Measurements from ENCODE around the gene CHRDL2. TPM values are rescaled to one million over a fixed set of nuclear protein-coding genes. Genes with fewer than 3 reads are reported as not detected.

The CHRDL2 gene
- total RNA-seq, 1 experiment from 2014 or later: not detected

- TF ChIP-seq REST (IDR thresholded peaks at IDR 0.05; ENCODE audit: low read depth): no peak
- TF ChIP-seq EZH2phosphoT487 (IDR thresholded peaks at IDR 0.05; ENCODE audit: borderline replicate concordance): no peak
- no peak for TF ChIP-seq SRF (IDR thresholded peaks at IDR 0.05; ENCODE audit: low read depth)
- TF ChIP-seq, protein P1, sequence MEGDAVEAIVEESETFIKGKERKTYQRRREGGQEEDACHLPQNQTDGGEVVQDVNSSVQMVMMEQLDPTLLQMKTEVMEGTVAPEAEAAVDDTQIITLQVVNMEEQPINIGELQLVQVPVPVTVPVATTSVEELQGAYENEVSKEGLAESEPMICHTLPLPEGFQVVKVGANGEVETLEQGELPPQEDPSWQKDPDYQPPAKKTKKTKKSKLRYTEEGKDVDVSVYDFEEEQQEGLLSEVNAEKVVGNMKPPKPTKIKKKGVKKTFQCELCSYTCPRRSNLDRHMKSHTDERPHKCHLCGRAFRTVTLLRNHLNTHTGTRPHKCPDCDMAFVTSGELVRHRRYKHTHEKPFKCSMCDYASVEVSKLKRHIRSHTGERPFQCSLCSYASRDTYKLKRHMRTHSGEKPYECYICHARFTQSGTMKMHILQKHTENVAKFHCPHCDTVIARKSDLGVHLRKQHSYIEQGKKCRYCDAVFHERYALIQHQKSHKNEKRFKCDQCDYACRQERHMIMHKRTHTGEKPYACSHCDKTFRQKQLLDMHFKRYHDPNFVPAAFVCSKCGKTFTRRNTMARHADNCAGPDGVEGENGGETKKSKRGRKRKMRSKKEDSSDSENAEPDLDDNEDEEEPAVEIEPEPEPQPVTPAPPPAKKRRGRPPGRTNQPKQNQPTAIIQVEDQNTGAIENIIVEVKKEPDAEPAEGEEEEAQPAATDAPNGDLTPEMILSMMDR (IDR thresholded peaks at IDR 0.05 in 2 of 3, conservative IDR thresholded peaks at IDR 0.05 in 1 of 3; ENCODE audit: borderline replicate concordance in 1 of 3, insufficient read depth in 1 of 3, low read depth in 2 of 3, low read length in 2 of 3): no peak
- no peak for TF ChIP-seq ATF3 (IDR thresholded peaks at IDR 0.05)
- no peak for TF ChIP-seq CBX3 (IDR thresholded peaks at IDR 0.05; ENCODE audit: low read depth)
- no peak for TF ChIP-seq YY1 (IDR thresholded peaks at IDR 0.05; ENCODE audit: extremely low read depth, insufficient replicate concordance, low read depth, low read length)
- no peak for TF ChIP-seq TCF7L2 (IDR thresholded peaks at IDR 0.05; ENCODE audit: borderline replicate concordance, extremely low read depth, insufficient read depth, insufficient read length)
- no peak for TF ChIP-seq ZFX (IDR thresholded peaks at IDR 0.05)
- TF ChIP-seq EGR1 (IDR thresholded peaks at IDR 0.05; ENCODE audit: low read depth): no peak
- Histone ChIP-seq H3K4me2 (ENCODE audit: low read length) (no peak overlapping the region), H3K4me1 (ENCODE audit: control insufficient read depth in 1 of 2, insufficient read depth in 2 of 2, low read length in 2 of 2) (no peaks in the 10 kb centered on the region), H3K36me3 (ENCODE audit: control insufficient read depth in 1 of 2, insufficient read depth in 2 of 2, low read length in 2 of 2) (no peaks in the 10 kb centered on the region), H3K9me3 (ENCODE audit: control insufficient read depth in 1 of 2, insufficient read depth in 1 of 2, low read depth in 1 of 2, low read length in 2 of 2) (no peaks in the 10 kb centered on the region), H3K27ac (ENCODE audit: low read depth, low read length) (no peak overlapping the region), H3K27me3 (ENCODE audit: insufficient read depth, low read length) (no peaks in the 10 kb centered on the region), H3K79me2 (ENCODE audit: insufficient read depth, low read length) (no peaks in the 10 kb centered on the region), H2AFZ (ENCODE audit: low read depth, low read length, poor library complexity, severe bottlenecking) (no peak overlapping the region), H3K9ac (ENCODE audit: low read length) (no peak overlapping the region), H3K9me2 (ENCODE audit: insufficient read depth) (no peaks in the 10 kb centered on the region), H4K20me1 (ENCODE audit: insufficient read depth) (no peaks in the 10 kb centered on the region), H3K4me3 (replicated peaks in 1 of 2; ENCODE audit: low read depth in 1 of 2, low read length in 2 of 2) (no peak overlapping the region)
- RAD21 ChIA-PET (ENCODE audit: low non-redundant PET in 1 of 2, low total read pairs in 2 of 2, uncharacterized antibody in 2 of 2, unreplicated experiment in 2 of 2): no interaction called here
- POLR2A ChIA-PET: no interaction called here
- CTCF ChIA-PET: interaction anchor here (0.5 kb wide), 1 partner anchor 1088 kb away, joined by 3 read pairs; no protein-coding TSS in a partner anchor
- BruUV-seq (replicated peaks): no TSS peak
- ATAC-seq: no peak
- intact Hi-C loops (cut with micrococcal nuclease): no loop called here
- DNase-seq (ENCODE audit: low read depth, low spot score): no peak
Observed at GRCh38 chr11:74719011-74719410, 12.2 kb downstream of the CHRDL2 start.

Data from HCT116 (cell line).